HG02852 (cell line): ENCODE results near the gene KCNJ18.
"Not testable (repeated sequence)": the region's sequence is repeated elsewhere in the genome, so short reads cannot be mapped to it uniquely, and the experiment has no call there.

Experiments
- ATAC-seq: cut with Tn5 transposase; IDR thresholded peaks from one replicate; pipeline ENCODE4 v1.9.1; 2021; ENCODE audit warnings: mild to moderate bottlenecking, moderate library complexity; ENCODE audit not compliant: unreplicated experiment

KCNJ18 gene

DNA sequence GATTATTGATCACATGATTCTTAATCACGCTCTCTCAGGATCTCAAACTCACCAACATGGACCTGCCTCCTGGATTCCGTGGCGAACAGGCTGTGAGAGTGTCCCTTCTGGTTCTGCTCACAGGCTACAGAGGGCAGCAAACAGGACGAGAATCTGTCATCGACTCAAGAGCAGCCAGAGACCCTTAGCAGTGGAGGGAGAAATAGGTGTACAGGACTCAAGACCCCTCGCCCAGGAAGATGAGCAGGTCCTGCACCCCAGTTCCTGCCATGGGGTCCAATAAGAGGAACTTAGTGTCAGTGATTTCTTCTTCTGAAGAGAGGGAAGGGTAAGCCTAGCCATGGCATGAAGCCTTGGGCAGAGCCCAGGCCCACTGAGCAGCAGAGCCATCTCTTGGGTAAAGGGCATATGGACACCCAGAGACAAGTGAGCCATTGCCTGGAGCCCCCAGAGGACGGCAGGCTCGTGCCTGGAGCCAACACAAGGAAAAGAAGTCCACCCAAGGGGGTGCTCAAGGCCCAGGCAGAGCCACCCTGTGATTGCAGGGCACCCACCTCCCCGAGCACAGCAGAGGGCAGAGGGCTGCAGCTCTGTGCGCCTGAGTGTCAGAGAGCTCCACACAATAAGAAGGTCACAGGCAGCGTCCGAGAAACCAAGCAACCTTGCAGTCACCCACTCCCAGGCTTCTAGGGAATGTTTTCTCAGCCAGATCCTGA, 27.3 kb downstream of the KCNJ18 start:
- not testable (repeated sequence) for ATAC-seq

DNA sequence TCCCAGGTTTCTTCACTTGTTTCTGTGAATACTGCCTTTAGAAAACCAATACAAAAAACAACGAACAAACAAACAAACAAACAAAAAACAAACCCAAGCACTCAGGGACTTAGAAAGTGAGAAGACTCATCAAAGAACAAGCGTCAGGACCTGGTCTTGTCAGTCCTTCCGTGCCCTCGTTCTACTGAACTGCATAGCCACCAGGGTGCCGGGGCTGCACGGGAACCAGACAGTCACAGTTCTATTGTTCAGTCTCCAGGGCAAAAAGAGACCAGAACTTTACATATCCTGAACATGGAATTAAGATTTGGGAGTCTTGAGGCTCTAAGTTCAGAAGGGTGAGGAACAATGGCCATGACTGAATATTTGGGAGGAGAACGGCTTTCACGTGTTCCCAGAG, 28.2 kb downstream of the KCNJ18 start:
- not testable (repeated sequence) for ATAC-seq

DNA sequence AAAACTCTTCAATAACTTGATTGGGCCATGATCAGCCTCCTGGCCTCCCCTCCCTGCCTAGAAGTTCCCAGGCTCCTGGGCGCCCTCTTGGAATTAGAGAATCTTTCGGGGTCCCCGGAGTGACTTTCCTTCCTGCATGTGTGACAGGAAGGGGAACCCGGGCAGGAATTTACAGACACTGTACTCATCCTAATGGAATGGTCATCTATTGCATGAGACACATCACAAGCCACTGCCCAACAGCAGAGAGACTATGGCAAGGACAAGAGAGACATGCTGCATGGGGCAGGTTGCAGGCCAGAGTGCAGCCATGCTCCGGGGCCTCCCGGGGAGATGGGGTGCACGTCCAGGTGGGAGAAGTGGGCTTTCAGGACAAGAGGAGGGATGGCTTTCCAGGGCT, 29.9 kb downstream of the KCNJ18 start:
- not testable (repeated sequence) for ATAC-seq

DNA sequence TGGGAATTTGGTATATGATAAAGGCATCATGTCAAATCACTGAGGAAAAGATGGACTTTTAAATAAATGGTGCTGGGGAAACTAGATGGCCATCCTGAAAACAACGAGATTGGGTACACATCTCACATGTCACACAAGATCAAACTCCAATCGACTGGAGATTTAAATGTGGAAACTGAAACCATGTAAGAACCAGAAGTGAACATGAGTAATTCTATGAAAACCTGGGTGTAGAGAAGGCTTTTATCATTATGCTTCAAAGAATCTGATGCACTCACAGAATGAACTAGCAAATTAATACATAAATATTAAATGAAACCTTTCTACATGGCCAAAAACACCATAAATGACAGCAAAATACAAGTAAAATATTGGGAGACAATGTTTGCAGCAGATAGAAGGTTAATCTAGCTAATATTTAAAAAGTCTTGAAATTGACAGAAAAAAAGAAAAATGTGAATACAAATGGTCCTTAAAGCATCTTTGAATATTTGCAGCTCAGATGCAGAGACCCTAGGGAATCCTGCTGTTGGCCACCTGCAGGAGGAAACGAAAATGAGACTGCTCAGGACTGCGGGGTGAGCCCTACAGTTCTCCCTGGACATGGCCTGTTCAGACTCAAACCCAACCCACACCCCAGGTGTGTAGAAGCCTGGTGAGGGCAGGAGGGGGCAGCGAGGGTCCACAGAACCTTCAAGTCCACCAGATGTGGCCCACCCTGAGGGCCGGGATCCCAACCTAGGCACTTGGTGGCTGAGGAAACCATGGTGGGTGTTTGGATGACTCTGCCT, 32.1 kb downstream of the KCNJ18 start:
- not testable (repeated sequence) for ATAC-seq

DNA sequence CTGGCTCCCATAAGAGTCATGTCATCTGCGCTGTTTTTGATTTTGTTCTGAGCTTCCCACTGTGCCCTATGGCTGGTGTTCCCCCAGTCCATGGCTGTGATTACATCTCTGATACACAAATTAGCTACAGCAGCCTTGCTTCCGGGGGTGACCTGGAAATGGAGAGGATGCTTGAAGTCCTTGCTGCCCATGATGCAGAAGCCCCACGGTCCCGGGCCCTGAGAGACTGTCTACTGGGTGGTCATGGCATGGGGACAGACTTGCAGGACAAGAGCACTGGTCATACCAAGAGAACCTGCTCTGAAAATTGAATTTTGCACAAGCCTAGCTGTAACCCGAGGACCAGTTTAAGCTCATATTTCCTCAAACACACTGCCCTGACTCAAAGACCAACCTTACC, 38.8 kb downstream of the KCNJ18 start:
- not testable (repeated sequence) for ATAC-seq

DNA sequence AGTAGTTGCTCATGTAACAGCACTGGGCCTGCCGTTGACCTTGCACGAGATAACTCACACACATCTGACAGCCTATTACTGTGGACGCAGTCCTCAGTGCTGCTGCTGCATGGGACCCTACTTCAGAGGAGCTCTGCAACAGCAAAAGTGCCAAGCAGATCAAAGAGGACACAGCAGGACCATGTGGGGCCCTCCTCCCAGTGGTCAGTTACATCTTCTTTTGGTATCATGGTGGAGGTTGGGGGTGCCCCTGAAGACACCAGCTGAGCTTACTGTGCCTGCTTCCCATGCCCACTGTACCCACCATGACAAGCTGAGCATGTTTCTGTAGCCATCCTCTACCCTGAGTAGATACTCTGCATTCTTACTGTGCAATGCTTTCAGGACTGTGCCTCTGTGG, 41.6 kb downstream of the KCNJ18 start:
- ATAC-seq: not testable (repeated sequence)

DNA sequence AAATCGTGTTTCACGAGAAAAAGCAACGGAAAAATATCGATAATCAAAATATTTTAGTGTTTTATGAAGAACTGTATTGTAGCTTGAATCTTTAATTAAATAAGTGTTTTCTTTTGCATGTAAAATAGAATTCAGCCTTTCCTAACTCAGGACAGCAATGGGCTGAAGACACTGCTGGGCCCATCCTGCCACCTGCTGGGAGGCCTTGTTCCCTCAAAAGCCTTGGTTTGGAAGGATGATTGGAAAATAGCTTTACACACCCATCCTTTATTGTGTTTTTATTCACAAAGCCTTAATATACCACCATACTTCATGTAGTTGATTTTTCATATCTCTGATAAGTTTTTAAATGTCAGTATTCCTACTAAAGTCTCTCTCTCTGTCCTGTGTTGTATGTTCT, 43.5 kb downstream of the KCNJ18 start:
- not testable (repeated sequence) for ATAC-seq

DNA sequence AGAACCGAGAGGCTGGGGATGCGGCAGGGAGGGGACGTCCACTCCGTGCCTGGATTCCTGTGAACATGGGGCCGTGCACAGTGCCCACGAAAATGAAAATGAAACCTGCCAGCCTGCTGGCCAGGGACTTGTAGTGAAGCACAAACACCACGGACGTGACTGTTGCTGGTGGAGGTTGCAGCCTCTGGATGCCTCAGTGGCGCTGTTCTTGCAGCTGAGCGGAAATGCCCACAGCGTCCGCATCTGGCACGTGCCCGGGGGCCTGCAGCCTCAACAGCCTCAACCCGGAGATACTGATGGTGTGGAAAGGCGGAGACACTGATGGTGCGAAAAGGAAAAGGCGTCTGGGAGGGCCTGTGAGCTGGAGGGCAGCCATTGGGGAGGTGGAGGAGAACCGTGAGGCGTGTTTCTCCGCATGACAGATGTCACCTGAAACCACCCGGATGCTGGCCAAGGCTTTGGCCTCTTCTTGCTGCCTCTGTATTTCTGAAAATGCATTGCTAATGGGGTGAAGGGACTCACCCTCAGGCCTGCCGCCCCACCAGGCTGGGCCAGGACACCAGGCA, 44.8 kb downstream of the KCNJ18 start:
- ATAC-seq: not testable (repeated sequence)

DNA sequence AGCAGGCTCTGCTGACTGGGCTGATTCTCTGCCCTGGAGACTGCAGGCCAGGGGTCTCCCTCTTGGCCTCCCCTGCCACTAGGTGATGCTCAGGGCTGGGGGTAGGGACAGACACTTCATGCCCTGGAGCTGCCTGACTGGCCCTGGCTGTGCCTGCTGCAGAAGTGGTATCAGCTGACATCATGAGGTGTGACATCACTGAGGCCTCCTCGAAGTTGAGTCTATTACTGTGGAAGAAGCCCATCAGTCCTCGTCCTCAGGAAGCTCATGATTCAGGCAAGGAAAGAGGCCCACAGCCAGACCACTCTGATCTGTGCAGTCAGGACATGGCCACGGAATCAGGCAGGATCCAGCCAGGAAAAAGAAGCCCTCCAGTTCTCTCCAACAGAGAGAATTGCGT, 45.9 kb downstream of the KCNJ18 start:
- ATAC-seq: not testable (repeated sequence)

DNA sequence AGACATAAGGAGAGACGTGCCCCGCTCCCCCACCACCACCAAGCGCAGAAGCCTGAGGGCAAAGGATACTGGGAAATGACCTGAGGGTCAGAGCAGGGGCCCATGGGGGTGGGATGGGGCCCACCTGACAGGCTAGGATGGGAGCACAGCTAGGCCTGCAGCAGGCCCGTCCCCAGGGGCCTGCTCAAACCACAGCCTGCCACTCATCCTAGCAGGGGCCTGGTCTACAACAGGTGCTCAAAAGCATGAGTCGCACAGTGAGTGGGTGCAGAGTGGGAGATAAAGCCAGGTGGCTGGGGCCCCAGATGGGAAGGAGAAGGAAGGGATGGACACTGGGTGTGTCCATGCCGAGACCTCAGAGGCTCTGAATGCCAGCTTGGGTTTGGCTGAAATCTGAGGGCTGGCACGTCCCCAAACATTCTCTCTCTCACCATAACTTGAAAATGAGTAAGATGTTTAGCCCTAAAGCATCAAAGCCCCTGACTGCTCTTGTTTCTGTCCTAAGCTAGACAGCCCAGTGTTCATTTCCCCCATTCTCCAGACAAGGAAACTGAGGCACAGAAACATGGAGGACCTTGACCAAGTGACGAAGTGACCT, 46.7 kb downstream of the KCNJ18 start:
- not testable (repeated sequence) for ATAC-seq

DNA sequence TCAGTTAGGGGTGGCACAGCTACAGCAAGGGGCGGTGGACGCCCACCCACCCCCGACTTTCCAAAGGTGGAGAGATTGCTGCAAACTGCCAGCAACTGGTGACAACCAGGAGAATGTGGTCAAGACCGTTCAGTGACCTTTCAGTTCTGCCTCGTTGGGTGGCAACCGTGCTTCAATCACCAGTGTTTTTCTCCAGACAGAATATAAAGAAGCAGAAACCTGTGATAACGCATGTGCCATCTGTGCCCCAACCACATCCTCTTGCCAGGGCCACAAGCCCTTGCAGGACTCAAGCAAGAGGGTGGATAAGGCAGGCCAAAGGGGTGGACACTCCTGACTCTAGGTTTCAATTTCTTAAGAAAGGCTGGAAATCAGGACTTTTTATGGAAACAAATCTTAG, 47.2 kb downstream of the KCNJ18 start:
- not testable (repeated sequence) for ATAC-seq

DNA sequence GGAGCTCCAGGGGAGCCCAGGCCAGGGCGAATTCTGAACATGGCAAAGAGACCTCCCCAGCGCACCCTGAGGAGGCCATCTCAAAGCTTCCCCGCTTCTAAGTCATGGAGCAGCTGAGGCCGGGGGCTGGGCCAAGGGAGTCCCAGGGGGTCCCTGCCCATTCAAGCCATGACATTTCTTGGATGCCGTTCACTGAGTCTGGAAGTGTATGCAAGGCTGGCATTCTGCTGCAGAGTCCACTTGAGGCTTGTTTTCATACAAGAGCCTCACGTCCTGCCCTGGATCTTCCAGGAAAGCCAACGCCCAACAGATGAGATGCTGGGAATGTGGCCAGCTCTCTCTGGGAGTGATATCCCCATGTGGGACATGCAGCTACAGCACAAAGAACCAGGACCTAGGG, 48.5 kb downstream of the KCNJ18 start:
- ATAC-seq: not testable (repeated sequence)

DNA sequence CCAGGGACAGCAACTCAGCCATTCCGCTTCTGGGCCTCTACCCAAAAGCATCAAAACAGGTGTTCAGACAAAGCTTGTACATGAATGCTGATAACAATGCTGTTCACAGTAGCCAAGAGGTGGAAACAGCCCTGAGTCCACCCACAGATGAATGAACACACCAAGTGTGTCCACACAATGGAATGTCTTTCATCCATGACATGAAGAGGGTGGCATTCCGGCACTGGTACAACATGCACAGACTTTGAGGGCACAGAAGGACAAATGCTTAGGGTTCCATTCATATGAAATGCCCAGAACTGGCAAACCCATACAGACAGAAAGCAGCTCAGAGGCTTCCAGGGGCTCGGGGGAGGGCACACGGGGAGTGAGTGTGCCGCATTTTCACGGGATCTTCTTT, 49.2 kb downstream of the KCNJ18 start:
- not testable (repeated sequence) for ATAC-seq

DNA sequence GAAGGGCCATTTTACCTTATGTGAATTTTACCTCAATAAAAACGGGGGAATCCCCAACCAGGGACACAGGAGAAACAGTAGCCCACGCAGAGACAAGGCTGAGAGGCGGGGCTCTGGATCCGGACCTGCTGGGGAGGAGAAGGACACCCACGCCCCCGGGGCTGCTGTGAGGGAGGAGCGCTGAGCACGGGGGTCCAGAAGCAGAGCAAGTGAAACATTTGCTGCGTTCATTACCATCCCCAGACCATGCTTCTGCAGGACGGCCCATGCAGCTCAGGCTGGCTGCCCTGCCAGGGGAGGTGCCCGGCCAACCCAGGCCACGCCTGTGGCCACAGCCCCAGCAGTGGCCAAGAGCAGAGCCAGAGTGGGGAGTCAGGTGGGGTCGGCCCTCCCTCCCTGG, 50.0 kb downstream of the KCNJ18 start:
- no peak for ATAC-seq

DNA sequence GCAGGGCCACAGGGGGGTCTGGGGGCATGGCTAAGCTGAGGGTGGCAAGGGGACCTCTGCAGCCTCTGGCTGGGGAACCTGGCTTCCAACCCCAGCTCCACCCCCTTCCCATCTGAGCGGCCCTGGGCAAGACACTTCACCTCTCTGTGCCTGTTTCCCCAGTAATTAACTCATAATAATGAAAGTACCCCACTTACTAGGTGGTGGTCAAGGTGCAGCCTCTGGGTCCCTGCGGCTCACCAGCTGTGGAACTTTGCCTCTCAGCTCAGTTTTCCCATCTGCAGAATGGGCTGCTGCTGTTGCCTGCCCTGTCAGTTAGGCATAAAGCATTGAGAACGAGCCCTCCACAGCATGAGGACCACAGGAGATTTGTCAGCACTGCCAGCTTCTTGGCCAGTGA, 51.8 kb downstream of the KCNJ18 start:
- ATAC-seq: not testable (repeated sequence)

DNA sequence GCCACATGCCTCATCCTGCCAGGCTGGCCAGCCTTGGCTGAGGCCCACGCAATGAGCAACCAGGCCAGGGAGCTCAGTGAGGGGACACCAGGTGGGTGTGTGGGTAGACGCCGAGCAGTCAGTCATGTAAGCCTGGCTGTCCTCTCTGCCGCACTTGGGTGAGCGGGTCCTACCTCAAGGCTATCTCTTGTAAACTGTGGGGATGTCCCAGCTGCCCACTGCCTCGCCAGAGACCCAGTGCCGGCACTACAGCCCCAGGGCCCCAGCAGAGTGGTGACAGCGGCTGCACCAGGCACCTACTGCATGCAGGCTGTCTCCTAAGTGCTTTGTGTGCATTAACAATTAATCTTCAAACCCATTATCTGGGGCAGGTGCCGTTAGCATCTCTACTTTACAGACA, 52.3 kb downstream of the KCNJ18 start:
- not testable (repeated sequence) for ATAC-seq

DNA sequence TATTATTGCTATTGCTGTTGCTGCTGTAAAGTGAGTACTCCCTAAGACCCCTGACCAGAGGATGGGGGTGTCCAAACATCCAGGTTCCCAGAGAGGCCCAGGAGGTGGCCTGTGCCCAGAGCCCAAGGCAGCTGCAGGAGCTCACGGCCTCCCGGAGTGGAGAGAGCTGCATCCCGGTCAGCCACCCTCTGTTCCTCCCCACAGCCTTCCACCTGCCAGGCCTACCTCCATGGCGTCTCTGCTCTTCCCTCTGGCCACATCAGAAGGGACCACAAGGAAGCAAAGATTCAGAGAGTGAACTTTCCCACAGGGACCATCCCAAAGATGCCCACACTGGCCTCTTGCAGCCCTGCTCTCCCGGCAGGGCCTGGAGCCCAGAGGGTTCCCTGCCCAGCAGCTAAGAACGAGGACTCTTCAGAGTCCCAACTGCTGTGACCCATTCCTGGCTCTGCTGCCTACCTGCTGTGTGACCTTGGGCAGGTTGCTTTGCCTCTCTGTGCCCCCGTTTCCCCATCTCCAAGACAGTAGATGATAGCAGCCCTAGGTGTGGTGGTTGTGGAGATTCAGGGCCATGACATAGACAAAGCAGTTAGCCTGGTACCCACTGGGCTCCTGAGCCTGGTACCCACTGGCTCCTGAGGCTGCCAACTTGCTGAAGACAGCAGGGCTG, 53.2 kb downstream of the KCNJ18 start:
- not testable (repeated sequence) for ATAC-seq

DNA sequence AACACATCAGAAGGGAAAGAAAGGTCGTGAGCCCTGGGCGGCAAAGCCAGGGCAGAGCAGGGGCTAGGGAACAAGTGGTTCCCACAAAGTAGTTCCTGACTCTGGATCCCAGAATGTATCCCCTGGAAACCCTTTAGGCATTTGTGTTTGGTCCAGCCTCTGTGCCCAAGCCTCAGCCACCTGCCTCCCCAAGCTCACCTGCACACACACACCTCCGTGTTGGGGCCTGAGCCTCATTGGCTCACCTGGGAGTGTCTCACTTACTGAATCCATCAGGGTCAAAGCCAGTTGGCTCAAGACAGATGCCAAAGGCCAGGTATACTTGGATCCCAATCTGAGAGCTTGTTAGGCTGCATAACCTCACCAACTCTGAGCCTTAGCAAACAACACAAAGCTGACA, 54.1 kb downstream of the KCNJ18 start:
- ATAC-seq: not testable (repeated sequence)

DNA sequence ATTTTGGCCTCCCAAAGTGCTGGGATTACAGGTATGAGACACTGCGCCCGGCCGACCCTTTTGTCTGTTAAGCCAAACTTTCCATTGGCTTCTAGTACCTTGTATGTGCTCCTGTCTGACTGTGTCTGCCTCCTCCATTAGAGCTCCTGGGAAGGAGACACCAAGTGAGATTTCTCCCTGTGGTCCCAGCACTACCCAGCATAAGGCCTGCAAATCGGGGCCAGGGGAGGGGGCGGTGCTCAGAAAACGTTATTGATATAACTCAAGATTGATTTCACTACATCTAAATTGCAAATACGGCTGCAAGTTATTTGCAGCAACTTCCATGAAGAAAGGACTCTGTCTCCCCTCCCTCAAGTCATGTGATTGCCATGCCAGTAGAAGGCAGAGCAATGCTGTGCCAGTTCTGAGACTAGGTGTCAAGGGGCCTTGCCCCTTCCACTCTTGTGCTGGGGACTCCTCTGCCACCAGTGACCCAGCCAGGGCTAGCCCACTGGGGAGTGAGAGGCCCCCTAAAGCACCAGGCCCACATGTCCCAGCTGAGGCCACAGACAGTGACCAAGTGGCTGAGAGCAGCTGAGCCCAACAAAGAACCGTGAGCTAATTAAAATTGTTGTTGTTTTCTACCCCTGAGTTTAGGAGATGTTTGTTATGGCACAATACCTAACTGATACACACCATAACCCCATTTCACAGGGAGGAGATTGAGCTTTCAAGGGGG, 55.0 kb downstream of the KCNJ18 start:
- ATAC-seq: not testable (repeated sequence)

DNA sequence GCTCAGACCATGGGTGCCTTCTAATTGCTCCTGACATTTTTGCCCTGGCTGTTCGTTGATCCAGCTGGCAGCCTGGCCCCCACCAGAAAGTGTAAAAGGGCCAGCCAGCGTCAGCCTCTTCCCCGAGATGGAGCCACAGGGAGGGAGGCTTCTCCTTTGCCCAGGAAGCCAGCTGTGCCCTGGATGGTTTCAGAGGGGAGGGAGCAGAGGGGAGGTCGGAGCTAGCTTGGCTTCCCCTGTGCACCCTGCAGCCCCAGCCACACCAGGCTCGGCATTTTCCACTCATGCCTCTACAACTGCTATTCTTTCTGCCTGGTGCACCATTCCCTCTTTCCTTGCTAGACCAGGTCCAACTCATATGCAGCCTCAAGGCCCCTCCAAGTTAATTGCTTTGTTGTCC, 56.4 kb downstream of the KCNJ18 start:
- not testable (repeated sequence) for ATAC-seq
